Neural crest cell (in vitro differentiated cells): ENCODE measurements around the gene DCDC2C. TPM values are rescaled to one million over a fixed set of nuclear protein-coding genes. Genes with fewer than 3 reads are reported as not detected.

Experiments
- DNase-seq: peaks from one replicate; pipeline ENCODE4 v3.0.0; 2021; ENCODE audit warnings: low read depth, mixed read lengths, low spot score
- H3K27ac Mint-ChIP-seq: one replicate; pipeline ENCODE4 v1.8.0; 2021; ENCODE audit warnings: mild to moderate bottlenecking, mixed read lengths; ENCODE audit not compliant: unreplicated experiment
- H3K27me3 Mint-ChIP-seq: 2 replicates; pipeline ENCODE4 v1.8.0; 2021; ENCODE audit warnings: low read depth, mild to moderate bottlenecking, mixed read lengths
- H3K36me3 Mint-ChIP-seq: 2 replicates; pipeline ENCODE4 v1.8.0; 2021; ENCODE audit warnings: low read depth, mild to moderate bottlenecking, mixed read lengths
- H3K4me1 Mint-ChIP-seq: 2 replicates; pipeline ENCODE4 v1.8.0; 2021; ENCODE audit warnings: mixed read lengths
- H3K4me3 Mint-ChIP-seq: one replicate; pipeline ENCODE4 v1.8.0; 2021; ENCODE audit warnings: mild to moderate bottlenecking, mixed read lengths
- H3K9me3 Mint-ChIP-seq: 2 replicates; pipeline ENCODE4 v1.8.0; 2021; ENCODE audit warnings: mixed read lengths
- total RNA-seq: library from RNA; stranded (reverse); gene quantifications from 2 replicates; pipeline ENCODE4 v1.2.1, GENCODE V29; 2021
- TF ChIP-seq, protein P1 (sequence below): fragments of 200-600 bp; sonication (generic); conservative IDR thresholded peaks from 2 replicates; pipeline ENCODE4 v1.5.0; 2021; ENCODE audit warnings: antibody characterized with exemption, mild to moderate bottlenecking

The DCDC2C gene
- total RNA-seq, 1 donor from 2014 or later, result not detected

DNA sequence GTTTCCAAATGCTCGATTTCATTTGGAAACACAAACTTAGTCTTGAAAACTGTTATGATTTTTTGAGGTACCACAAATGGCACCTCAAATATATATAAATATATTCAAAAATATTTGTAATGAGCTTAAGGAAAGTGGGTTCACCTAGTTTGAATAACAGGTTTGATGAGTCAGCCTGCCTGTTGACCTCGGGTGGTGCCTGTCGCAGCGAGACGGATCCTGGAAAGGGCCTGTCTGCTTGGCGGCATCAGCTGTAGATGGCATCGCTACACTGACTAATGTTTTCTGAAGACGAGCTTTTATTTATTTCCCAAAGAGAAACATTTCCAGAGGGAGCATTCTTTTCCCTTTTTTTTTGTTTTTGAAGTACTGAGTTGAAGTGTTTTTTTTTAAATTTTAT is 38.5 kb upstream of the DCDC2C start:
- DNase-seq, result no peak
- Mint-ChIP-seq H3K9me3 (peaks cover 3% of the 10 kb centered on the region), H3K4me3 (no peak overlapping the region), H3K36me3 (no peaks in the 10 kb centered on the region), H3K27ac (no peak overlapping the region), H3K27me3 (no peaks in the 10 kb centered on the region), H3K4me1 (peaks cover 20% of the 10 kb centered on the region)
- TF ChIP-seq, protein P1, sequence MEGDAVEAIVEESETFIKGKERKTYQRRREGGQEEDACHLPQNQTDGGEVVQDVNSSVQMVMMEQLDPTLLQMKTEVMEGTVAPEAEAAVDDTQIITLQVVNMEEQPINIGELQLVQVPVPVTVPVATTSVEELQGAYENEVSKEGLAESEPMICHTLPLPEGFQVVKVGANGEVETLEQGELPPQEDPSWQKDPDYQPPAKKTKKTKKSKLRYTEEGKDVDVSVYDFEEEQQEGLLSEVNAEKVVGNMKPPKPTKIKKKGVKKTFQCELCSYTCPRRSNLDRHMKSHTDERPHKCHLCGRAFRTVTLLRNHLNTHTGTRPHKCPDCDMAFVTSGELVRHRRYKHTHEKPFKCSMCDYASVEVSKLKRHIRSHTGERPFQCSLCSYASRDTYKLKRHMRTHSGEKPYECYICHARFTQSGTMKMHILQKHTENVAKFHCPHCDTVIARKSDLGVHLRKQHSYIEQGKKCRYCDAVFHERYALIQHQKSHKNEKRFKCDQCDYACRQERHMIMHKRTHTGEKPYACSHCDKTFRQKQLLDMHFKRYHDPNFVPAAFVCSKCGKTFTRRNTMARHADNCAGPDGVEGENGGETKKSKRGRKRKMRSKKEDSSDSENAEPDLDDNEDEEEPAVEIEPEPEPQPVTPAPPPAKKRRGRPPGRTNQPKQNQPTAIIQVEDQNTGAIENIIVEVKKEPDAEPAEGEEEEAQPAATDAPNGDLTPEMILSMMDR, result no peak

DNA sequence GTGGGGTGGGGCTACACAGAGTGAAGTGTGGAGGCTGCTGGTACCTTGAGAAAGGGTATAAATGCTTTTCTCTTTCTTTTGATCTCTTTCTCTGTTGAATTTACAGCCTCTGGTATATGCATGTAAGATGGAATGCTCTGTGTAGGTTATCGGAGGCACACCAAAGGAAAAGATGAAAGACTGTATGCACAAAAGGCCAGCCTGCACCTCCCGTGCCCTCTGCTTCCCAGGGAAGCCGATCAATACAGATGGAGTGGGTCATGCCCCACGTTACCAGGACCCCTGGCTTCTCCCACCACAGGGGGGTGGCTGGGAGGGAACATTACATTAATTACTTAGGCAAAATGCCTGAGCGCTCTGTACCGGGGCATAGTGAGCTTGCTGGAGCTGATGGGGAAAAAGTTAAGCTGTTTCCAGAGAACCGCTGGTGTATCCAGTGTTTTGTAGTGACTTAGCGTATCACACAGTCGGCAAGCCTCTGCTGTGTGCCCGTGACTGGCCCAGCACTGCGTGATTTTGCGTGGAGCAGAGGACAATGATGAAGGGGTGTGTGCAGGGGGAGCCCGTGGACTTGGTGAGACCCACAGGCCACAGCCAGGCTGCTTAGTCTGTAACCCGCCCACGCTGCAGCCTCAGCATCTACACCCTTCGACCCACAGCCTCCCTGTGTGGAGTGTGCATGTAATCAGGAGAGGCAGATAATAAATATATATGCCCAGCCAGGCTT is 37.3 kb upstream of the DCDC2C start:
- Mint-ChIP-seq H3K27me3 (no peaks in the 10 kb centered on the region), H3K27ac (no peak overlapping the region), H3K9me3 (no peaks in the 10 kb centered on the region), H3K36me3 (no peaks in the 10 kb centered on the region), H3K4me3 (no peak overlapping the region), H3K4me1 (peaks cover 12% of the 10 kb centered on the region)
- TF ChIP-seq, protein P1, result no peak
- DNase-seq, result no peak

DNA sequence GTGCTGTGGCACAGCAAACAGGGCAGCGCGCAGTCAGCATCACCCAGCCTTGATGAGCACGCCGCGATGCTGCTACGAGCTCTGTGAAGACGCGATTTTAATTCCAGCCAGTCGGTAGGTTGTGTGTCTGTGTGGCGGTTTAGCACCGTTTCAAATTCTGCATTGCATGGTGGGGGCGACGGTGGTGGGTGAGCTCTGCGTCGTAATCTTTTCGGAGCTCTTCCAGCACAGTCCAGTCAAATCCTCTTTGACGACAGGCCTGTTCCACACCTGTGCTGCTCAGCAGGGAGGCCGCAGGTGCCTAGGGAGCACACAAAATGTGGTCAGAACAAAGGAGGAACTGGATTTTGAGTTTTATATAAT is 36.8 kb upstream of the DCDC2C start:
- TF ChIP-seq, protein P1, result no peak
- Mint-ChIP-seq H3K27me3 (no peaks in the 10 kb centered on the region), H3K4me3 (no peak overlapping the region), H3K27ac (no peak overlapping the region), H3K4me1 (peaks cover 12% of the 10 kb centered on the region), H3K36me3 (no peaks in the 10 kb centered on the region), H3K9me3 (no peaks in the 10 kb centered on the region)
- DNase-seq, result no peak

DNA sequence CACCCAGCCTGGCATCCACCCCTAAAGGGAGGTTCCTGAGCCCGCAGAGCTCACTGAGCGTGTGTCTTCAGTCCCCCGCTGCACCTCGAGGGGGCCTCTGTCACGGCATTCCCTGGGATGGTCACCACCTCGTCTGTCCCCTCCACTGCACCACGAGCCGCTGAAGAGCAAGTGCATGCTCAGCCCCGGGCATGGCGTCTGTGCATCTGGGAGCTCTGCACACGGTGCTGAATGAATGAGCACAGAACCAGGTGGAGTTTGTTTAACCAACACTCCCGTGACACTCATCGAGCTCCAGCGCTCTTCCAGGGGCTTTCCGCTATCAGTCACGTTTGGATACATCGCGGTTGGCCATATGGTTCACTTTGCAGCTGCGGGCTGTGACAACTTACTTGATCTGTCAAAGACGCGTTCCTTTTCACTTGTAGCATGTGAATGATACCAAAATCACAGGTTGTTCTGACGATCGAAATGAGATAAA is 36.2 kb upstream of the DCDC2C start:
- Mint-ChIP-seq H3K4me1 (peaks cover 12% of the 10 kb centered on the region), H3K27ac (no peak overlapping the region), H3K4me3 (no peak overlapping the region), H3K36me3 (no peaks in the 10 kb centered on the region), H3K27me3 (no peaks in the 10 kb centered on the region), H3K9me3 (no peaks in the 10 kb centered on the region)
- DNase-seq, result no peak
- TF ChIP-seq, protein P1, result no peak

DNA sequence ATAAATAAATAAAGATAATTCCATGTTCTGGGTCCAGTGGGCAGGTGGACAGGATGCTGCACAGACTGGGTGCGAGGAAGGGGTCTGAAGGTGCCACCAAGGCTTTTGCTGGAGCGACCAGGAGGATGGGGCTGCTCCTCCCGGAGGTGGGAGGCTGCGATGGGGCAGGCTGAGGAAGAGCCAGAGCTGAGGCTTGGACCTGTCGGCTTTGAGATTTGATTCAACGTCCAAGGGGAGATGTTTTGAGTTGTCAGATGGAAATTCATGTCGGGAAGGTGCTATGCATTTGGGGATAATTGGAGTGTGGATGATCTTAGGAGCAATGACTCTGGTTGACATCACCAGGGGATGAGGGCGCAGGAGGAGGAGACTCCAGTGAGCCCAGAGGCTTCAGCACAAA is 33.7 kb upstream of the DCDC2C start:
- H3K4me3 Mint-ChIP-seq, result no peak overlapping the region
- no peak overlapping the region for H3K27ac Mint-ChIP-seq
- peaks cover 12% of the 10 kb centered on the region for H3K4me1 Mint-ChIP-seq
- TF ChIP-seq, protein P1, result no peak
- H3K9me3 Mint-ChIP-seq, result no peaks in the 10 kb centered on the region
- no peak for DNase-seq
- no peaks in the 10 kb centered on the region for H3K27me3 Mint-ChIP-seq
- no peaks in the 10 kb centered on the region for H3K36me3 Mint-ChIP-seq
